Cerebellar nuclear complex (tissue), 1 donor: ENCODE data around the gene P2RX7.

Experiments used
- DNase-seq, 2 experiments: peaks; one replicate each; lab custom pipeline; 2025; lab: John Stamatoyannopoulos, UW

The P2RX7 gene

GRCh38 chr12:121110211-121110940, 22.3 kb upstream of the P2RX7 start:
- peak in 1 of 2 experiments; percentile 24 for DNase-seq

DNA sequence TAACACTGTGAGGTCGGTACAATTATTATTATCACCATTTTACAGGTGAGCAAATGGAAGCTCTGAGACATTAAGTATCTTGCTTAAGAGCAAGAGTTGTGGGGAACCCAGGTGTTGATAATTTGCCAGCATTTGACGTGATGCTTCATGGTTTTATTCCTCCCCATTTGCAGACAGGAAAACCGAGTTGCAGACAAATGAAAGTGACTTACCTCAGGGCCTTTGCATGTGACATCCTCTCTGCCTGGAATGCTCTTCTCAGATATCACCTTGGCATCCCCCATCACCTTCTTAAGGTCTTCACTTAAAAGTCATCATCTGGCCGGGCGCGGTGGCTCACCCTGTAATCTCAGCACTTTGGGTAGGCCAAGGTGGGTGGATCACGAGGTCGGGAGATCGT, 21.0 kb upstream of the P2RX7 start:
- no peak for DNase-seq

- DNase-seq = no peak
These were observed 20.2 kb upstream of the P2RX7 start for GRCh38 chr12:121112496-121112895.

GRCh38 chr12:121113057-121113456, 19.6 kb upstream of the P2RX7 start:
- no peak for DNase-seq

DNA sequence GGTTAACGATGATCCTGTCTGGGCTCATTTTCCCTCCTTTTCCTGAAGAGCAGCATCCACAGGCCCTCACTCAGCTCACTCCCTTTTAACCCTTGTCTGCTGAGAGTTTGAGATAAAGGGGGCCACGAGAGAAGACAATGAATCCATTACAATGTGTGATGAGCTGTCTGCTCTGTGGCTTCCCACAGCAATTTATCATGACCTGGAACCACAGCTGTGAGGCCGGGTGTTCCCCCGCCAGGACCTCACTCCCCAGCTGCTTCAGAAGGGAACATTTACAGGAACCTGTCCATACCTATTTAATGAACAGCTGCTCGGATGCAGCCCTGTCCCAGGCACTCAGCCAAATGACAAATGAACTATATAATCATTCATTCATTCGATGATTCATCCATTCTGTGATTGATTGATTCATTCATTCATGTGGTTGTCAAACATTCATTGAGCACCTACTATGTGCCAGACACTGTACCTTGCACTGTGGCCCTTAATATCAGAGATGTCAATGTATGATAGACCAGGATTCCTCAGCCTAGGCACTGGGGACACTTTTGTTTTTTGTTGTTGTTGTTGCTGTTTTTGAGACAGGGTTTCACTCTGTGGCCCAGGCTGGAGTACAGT, 18.5 kb upstream of the P2RX7 start:
- no peak for DNase-seq

- DNase-seq = no peak
These were observed 17.9 kb upstream of the P2RX7 start for GRCh38 chr12:121114806-121115205.

DNA sequence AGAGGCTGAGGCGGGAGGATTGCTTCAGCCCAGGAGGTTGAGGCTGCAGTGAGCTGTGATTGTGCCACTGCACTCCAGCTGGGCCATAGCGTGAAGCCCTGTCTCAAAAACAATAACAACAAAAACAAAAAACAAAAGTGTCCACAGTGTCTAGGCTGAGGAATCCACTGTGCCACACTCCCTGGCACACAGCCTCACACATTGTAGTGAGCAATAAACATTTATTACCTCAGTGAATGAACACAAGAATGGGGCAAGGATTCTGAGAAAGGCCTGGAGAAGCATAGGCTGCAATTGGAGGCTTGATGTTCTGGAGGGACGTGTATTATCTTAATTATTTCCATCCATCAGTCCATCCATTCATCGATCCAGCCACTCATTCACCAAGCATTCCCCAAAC, 17.1 kb upstream of the P2RX7 start:
- no peak for DNase-seq

- no peak for DNase-seq
These were observed 16.1 kb upstream of the P2RX7 start for GRCh38 chr12:121116318-121117225.

GRCh38 chr12:121117226-121117777, 15.4 kb upstream of the P2RX7 start:
- DNase-seq = no peak

GRCh38 chr12:121120323-121120722, 12.4 kb upstream of the P2RX7 start:
- no peak for DNase-seq

- no peak for DNase-seq
These were observed 11.5 kb upstream of the P2RX7 start for GRCh38 chr12:121120989-121121755.

GRCh38 chr12:121121805-121122204, 10.9 kb upstream of the P2RX7 start:
- no peak for DNase-seq

DNA sequence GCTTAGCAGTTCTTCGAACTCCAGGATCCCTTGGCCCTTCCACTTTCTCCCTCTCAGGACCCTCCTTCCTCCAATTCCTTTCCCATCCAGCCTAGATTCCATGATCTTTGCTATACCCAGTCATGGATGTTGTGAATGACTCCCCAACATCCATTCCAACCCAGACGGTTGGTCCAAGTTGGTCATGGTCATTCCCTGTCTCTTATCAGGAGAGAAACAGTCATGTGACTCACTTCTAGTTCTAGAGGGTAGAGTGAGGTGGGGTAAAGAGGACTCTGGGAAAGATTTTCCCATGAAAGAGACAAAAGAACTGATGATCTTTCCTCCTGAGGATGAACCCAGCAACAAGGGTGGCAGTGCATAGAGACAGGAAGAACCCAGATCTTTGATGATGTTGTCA, 9.2 kb upstream of the P2RX7 start:
- DNase-seq = no peak

- DNase-seq = no peak
These were observed 8.1 kb upstream of the P2RX7 start for GRCh38 chr12:121124402-121125109.

GRCh38 chr12:121127501-121127900, 5.2 kb upstream of the P2RX7 start:
- DNase-seq = no peak

GRCh38 chr12:121128908-121129810, 3.5 kb upstream of the P2RX7 start:
- DNase-seq = no peak

GRCh38 chr12:121129811-121130147, 2.9 kb upstream of the P2RX7 start:
- no peak for DNase-seq

- DNase-seq = no peak
These were observed 1.8 kb upstream of the P2RX7 start for GRCh38 chr12:121130866-121131373.

- DNase-seq = no peak
These were observed 735 bp upstream of the P2RX7 start for GRCh38 chr12:121131941-121132341.

GRCh38 chr12:121133838-121134237, 1.2 kb downstream of the P2RX7 start:
- DNase-seq = no peak
